NB4 (cell line): ENCODE data around the gene BARHL2.

Source experiments
- CTCF ChIP-seq: IDR thresholded peaks from one replicate; pipeline ENCODE4 v1.5.1; 2012; ENCODE audit warnings: low read depth, low read length
- MAX ChIP-seq: IDR thresholded peaks from 2 replicates; pipeline ENCODE4 v1.6.1; 2011; ENCODE audit warnings: low read depth, low read length
- POLR2A ChIP-seq: IDR thresholded peaks from 2 replicates; pipeline ENCODE4 v1.6.1; 2011; ENCODE audit warnings: mild to moderate bottlenecking; ENCODE audit not compliant: insufficient read length; ENCODE audit errors: extremely low read depth

- no peak for TF ChIP-seq CTCF
- TF ChIP-seq POLR2A = no peak
- no peak for TF ChIP-seq MAX
Measured at GRCh38 chr1:90718411-90719329, 1.6 kb upstream of the BARHL2 start.
